OCI-LY7 (cell line): ENCODE results near the gene DOCK3. TPM values are rescaled to one million over a fixed set of nuclear protein-coding genes. Genes with fewer than 3 reads are reported as not detected.

Source experiments
- BruUV-seq: library from RNA; stranded (reverse); fragments of 400-500 nt; replicated peaks from 2 replicates; lab custom pipeline; 2021; lab: Mats Ljungman, UMichigan
- CTCF ChIA-PET: fragments of 300-600 bp; sonication (Branson Sonifier 250); formaldehyde crosslinking; loops from one replicate; lab custom pipeline; 2022; ENCODE audit warnings: antibody characterized with exemption; ENCODE audit not compliant: unreplicated experiment; lab: Charles Lee
- POLR2A ChIA-PET: fragments of 300-600 bp; sonication (Branson Sonifier 250); formaldehyde crosslinking; loops from one replicate; lab custom pipeline; 2022; ENCODE audit warnings: antibody characterized with exemption; lab: Charles Lee
- DNase-seq: peaks from one replicate; pipeline ENCODE4 v3.0.0-alpha.2; 2015; ENCODE audit warnings: low spot score
- H2AFZ ChIP-seq: fragments of 200-600 bp; sonication (generic), shearing (Covaris generic); 2 replicates; pipeline ENCODE4 v1.6.1; 2014; ENCODE audit warnings: mild to moderate bottlenecking, antibody characterized with exemption, low read length, moderate library complexity
- H3K27ac ChIP-seq: fragments of 200-600 bp; sonication (generic); 2 replicates; pipeline ENCODE4 v1.5.1; 2014; ENCODE audit warnings: mixed run types, low read depth, mild to moderate bottlenecking, moderate library complexity, low read length, inconsistent platforms; ENCODE audit not compliant: poor library complexity, severe bottlenecking
- H3K36me3 ChIP-seq: fragments of 200-600 bp; sonication (generic); 2 replicates; pipeline ENCODE4 v1.6.1; 2014; ENCODE audit warnings: mild to moderate bottlenecking, antibody characterized with exemption, low read length, moderate library complexity, mixed read lengths; ENCODE audit not compliant: insufficient read depth
- H3K4me1 ChIP-seq: fragments of 200-600 bp; sonication (generic); 2 replicates; pipeline ENCODE4 v1.5.1; 2014; ENCODE audit warnings: mild to moderate bottlenecking, low read length; ENCODE audit not compliant: insufficient read depth, poor library complexity, severe bottlenecking
- H3K4me2 ChIP-seq: fragments of 200-600 bp; sonication (generic); 2 replicates; pipeline ENCODE4 v1.6.1; 2014; ENCODE audit warnings: mild to moderate bottlenecking, low read length
- H3K4me3 ChIP-seq: fragments of 200-600 bp; sonication (generic); 2 replicates; pipeline ENCODE4 v1.5.1; 2014; ENCODE audit warnings: mild to moderate bottlenecking, low read depth, low read length; ENCODE audit not compliant: poor library complexity, severe bottlenecking
- H3K79me2 ChIP-seq: fragments of 200-600 bp; sonication (generic); 2 replicates; pipeline ENCODE4 v1.6.1; 2016; ENCODE audit warnings: low read depth, mild to moderate bottlenecking, low read length, moderate library complexity, mixed read lengths; ENCODE audit not compliant: insufficient read depth
- H3K9me2 ChIP-seq: fragments of 200-600 bp; sonication (generic); 2 replicates; pipeline ENCODE4 v1.6.1; 2016; ENCODE audit warnings: mild to moderate bottlenecking, low read length, mixed read lengths; ENCODE audit not compliant: insufficient read depth
- H3K9me3 ChIP-seq: fragments of 200-600 bp; sonication (generic); 2 replicates; pipeline ENCODE4 v1.6.1; 2014; ENCODE audit warnings: mild to moderate bottlenecking, mixed run types, low read length, mixed read lengths
- H4K20me1 ChIP-seq: fragments of 200-600 bp; sonication (generic); 2 replicates; pipeline ENCODE4 v1.6.1; 2014; ENCODE audit warnings: mild to moderate bottlenecking, antibody characterized with exemption, low read length, moderate library complexity, mixed read lengths; ENCODE audit not compliant: insufficient read depth
- EZH2phosphoT487 ChIP-seq: fragments of 200-600 bp; sonication (generic); IDR thresholded peaks from 2 replicates; pipeline ENCODE4 v1.6.1; 2018; ENCODE audit warnings: low read depth, borderline replicate concordance, mild to moderate bottlenecking, mixed run types, antibody characterized with exemption, low read length, moderate library complexity, mixed read lengths
- intact Hi-C: fragments of 100-400 bp; cut with micrococcal nuclease; formaldehyde crosslinking; loops from one replicate; pipeline ENCODE4 v1.10.0; 2022; ENCODE audit not compliant: unreplicated experiment
- total RNA-seq, 2 experiments: library from RNA; depleted of rRNA in 1 of 2; stranded (reverse); fragments of >200 nt in 1 of 2; shearing (Covaris generic) in 1 of 2; gene quantifications; 2 replicates each; pipeline ENCODE4 v1.2.3, GENCODE V29; 2014 to 2022
- TF ChIP-seq, protein P1 (sequence below): fragments of 200-600 bp; sonication (generic); conservative IDR thresholded peaks from 2 replicates; pipeline ENCODE4 v1.5.1; 2014; ENCODE audit warnings: mild to moderate bottlenecking, antibody characterized with exemption, low read length, moderate library complexity, mixed read lengths

DOCK3 gene
- total RNA-seq, 2 experiments from 2014 or later: not detected

DNA sequence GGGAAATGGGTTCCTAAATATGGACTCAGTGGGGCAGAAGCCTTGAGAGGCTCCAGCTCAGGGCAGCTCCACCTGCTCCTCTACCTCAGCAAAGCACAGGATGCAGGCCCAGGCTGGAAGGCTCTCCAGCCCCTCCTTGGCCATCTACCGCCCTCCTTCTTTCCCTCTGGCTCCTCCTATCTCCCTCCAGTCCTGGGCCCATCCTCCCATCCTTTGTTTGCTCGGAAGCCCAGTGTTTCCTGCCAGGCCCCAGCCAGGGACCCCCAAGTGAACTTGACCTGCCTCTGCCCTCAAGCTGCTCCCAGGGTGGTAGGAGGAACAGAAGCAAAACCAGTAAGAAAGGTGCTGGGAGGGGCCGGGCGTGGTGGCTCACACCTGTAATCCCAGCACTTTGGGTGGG is 37.7 kb upstream of the DOCK3 start:
- Histone ChIP-seq H3K4me1 (no peaks in the 10 kb centered on the region), H3K4me3 (no peak overlapping the region), H3K27ac (no peak overlapping the region), H3K36me3 (0 out of 2 replicates have a peak, but pooled peaks cover 6% of the 10 kb centered on the region), H3K4me2 (no peak overlapping the region), H3K9me3 (no peaks in the 10 kb centered on the region), H4K20me1 (no peaks in the 10 kb centered on the region), H3K79me2 (no peaks in the 10 kb centered on the region), H3K9me2 (no peaks in the 10 kb centered on the region), H2AFZ (no peak overlapping the region)
- POLR2A ChIA-PET: interaction anchor here (0.7 kb wide), 1 partner anchor 1046 kb away, joined by 3 read pairs; no protein-coding TSS in a partner anchor
- BruUV-seq: no TSS peak
- intact Hi-C loops: no loop called here
- no peak for DNase-seq
- CTCF ChIA-PET: no interaction called here
- TF ChIP-seq, protein P1, sequence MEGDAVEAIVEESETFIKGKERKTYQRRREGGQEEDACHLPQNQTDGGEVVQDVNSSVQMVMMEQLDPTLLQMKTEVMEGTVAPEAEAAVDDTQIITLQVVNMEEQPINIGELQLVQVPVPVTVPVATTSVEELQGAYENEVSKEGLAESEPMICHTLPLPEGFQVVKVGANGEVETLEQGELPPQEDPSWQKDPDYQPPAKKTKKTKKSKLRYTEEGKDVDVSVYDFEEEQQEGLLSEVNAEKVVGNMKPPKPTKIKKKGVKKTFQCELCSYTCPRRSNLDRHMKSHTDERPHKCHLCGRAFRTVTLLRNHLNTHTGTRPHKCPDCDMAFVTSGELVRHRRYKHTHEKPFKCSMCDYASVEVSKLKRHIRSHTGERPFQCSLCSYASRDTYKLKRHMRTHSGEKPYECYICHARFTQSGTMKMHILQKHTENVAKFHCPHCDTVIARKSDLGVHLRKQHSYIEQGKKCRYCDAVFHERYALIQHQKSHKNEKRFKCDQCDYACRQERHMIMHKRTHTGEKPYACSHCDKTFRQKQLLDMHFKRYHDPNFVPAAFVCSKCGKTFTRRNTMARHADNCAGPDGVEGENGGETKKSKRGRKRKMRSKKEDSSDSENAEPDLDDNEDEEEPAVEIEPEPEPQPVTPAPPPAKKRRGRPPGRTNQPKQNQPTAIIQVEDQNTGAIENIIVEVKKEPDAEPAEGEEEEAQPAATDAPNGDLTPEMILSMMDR: no peak
- no peak for TF ChIP-seq EZH2phosphoT487

DNA sequence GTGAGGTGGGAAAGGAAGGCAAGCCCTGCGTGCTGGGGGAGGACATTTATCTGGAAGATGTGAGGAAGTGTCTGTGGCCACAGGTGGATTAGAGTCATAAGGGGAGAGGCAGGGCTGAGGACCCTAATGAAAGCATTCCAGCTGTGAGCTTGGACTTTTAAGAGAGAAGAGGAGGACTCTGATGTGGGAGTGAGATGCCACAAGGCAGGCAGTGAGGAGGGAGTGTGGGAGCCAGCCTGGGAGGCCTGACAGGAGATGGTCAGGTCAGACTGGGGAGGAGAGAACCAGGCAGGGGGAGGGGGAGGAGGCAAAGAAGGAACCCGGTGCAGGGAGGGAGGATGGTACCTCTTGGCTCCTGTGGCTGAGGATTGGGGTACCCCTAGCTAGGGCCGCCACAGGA is 36.8 kb upstream of the DOCK3 start:
- no peak overlapping the region for H3K4me3 ChIP-seq
- no peak for TF ChIP-seq EZH2phosphoT487
- TF ChIP-seq, protein P1: no peak
- H3K79me2 ChIP-seq: no peaks in the 10 kb centered on the region
- 0 out of 2 replicates have a peak, but pooled peaks cover 7% of the 10 kb centered on the region for H3K36me3 ChIP-seq
- no peak overlapping the region for H3K27ac ChIP-seq
- H3K9me3 ChIP-seq: no peaks in the 10 kb centered on the region
- H3K4me1 ChIP-seq: no peaks in the 10 kb centered on the region
- intact Hi-C loops: no loop called here
- CTCF ChIA-PET: no interaction called here
- POLR2A ChIA-PET: no interaction called here
- no TSS peak for BruUV-seq
- H3K4me2 ChIP-seq: no peak overlapping the region
- no peaks in the 10 kb centered on the region for H4K20me1 ChIP-seq
- no peak for DNase-seq
- no peaks in the 10 kb centered on the region for H3K9me2 ChIP-seq
- H2AFZ ChIP-seq: no peak overlapping the region

DNA sequence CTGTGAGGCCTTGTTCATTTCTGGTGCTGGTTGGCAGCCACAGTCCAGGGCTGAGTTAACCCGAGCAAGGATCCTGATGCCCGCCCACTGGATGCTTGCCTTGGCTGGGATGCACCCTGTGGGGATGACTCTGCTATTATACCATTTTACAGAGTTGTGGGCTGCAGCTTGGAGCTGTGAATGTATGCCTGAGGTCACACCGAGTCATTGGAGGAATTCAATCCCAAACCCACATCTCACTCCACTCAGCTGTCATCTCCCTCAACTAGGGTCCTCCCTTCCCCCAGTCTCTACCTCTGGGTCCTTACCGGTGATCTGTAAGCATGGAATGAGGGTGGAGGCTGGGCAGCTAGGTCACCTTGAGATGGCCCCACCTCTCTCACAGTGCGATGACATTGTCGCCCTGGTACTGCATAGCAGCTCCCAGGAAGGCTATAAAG is 35.7 kb upstream of the DOCK3 start:
- intact Hi-C loops: no loop called here
- CTCF ChIA-PET: interaction anchor here (0.6 kb wide), 2 partner anchors 26 to 229 kb away, joined by 3 read pairs; no protein-coding TSS in a partner anchor
- no peak for TF ChIP-seq EZH2phosphoT487
- TF ChIP-seq, protein P1: no peak

More for the DNA sequence above, 35.7 kb upstream of the DOCK3 start:
- H3K4me2 ChIP-seq: no peak overlapping the region
- no peak for DNase-seq
- H3K4me3 ChIP-seq: no peak overlapping the region
- H3K9me3 ChIP-seq: no peaks in the 10 kb centered on the region
- H3K79me2 ChIP-seq: no peaks in the 10 kb centered on the region
- no peaks in the 10 kb centered on the region for H4K20me1 ChIP-seq
- H2AFZ ChIP-seq: no peak overlapping the region
- H3K9me2 ChIP-seq: no peaks in the 10 kb centered on the region
- H3K27ac ChIP-seq: no peak overlapping the region
- H3K4me1 ChIP-seq: no peaks in the 10 kb centered on the region
- H3K36me3 ChIP-seq: peaks cover 11% of the 10 kb centered on the region; the same call in 1 of the 2 replicates
- no TSS peak for BruUV-seq
- POLR2A ChIA-PET: no interaction called here
